GM19455 (cell line): ENCODE data around the gene PTPRN2.

Source experiments
- ATAC-seq: cut with Tn5 transposase; IDR thresholded peaks from one replicate; pipeline ENCODE4 v1.9.1; 2021; ENCODE audit not compliant: unreplicated experiment

The PTPRN2 gene

GRCh38 chr7:157721468-157722136, 866.0 kb downstream of the PTPRN2 start:
- no peak for ATAC-seq

DNA sequence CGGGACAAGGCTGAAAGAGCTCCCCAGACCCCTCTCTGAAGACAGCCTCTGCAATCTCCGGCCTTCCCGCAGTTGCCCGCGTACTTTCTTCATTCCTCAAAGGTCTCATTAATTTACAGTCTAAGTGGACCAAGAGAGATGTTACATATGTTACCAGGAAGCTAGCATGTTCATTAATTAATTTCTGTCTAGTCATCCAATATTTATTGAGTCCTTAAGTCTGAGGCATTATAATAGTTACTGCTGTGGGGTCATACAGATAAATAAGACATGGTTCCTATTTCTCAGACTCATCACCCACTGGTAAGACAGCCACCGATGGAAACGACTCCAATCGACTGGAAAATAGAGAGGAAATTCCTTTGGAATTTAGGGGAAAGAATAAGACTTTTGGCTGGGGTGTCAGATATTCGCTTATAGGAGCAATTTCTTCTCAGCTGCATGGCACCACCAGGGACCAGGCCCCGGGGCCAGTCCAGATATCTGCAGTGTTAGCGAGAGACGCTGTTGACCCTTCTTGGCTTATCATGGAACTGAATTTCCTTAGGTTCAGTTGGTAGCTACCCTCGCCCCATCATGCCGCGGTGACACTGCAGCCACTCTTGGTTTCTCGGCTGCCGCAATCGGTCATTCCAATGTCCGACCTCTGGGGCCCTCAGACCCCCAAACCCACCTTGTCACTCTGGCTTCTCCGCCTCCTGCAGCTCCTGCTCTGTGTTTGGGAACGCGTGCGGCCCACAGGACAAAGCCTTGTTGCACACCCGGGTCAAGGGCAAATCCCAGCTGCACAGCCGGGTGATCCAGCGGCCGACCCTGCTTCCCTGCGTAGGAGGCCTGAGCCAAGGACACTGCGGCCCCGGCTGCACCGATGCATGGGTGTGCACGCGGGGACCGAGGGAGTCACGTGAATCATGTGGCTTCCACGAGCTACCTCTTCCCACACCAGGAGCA, 867.6 kb downstream of the PTPRN2 start:
- ATAC-seq = no peak

- ATAC-seq = no peak
Measured at GRCh38 chr7:157719008-157719682, 868.5 kb downstream of the PTPRN2 start.

GRCh38 chr7:157718303-157719007, 869.2 kb downstream of the PTPRN2 start:
- ATAC-seq = no peak

DNA sequence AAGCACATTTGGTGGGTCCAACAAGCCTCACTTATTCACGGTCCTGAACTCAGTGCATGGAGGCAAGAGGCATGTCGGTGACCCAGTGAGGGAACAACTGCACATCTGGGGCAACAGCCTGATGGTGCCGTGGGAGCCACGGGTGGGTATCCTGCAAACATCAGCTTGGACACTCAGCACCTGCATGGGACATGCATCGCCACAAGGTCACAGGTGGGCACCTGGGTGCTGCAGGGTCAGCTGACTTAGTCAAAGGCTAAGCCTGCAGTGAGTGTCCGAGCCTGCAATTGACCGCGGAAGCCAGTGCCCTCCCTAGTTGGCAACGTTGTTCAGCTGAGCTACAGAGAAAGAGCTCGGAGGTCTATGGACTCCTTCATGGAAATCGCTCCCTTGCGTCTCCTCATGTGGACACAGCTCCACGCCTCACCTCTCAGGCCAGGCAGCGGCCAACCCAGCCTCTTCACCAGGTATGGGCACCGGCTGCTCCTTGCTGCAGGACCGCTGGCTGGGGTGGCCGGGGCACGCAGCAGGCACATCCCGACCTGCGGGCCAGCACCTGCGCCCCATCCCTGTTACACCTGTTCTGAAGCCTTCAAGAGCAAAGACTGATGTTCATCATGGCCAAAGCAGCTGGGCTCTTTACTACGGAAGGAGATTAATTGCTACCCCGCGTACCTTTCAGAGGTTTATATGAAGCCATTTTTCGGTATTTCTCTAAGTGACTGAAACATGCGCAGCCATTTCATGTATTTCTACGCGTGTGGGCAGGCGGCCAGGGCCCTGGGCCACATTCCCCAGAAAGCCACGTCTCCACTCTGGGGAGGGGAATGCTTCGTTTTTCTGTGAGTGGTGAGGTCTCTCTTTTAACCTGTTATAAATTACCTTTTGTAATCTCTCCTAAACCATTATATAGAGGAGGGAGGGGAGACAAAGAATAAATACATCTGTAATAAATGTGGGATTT, 870.1 kb downstream of the PTPRN2 start:
- no peak for ATAC-seq

- no peak for ATAC-seq
Measured at GRCh38 chr7:157715938-157716280, 871.7 kb downstream of the PTPRN2 start.

- no peak for ATAC-seq
Measured at GRCh38 chr7:157715071-157715937, 872.3 kb downstream of the PTPRN2 start.

- ATAC-seq = no peak
Measured at GRCh38 chr7:157714166-157715070, 873.2 kb downstream of the PTPRN2 start.

DNA sequence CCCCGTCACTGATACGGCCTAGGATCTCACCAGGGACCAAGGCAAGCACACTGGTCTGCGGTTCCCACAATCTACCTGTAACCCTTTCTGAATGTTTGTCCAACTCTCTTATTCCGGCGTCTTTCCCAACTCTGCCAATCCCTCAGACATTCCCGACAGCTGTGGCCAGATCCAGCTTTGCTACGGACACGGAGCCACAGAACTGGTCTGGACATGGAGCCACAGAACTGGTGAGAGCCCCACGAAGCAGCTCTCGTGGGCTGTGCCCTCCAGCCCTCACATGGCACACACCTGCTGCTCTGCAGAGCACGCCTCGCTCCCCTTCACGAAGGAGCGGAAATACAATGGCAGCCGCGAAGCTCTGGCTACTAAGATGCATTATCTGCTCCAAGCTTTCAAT, 874.0 kb downstream of the PTPRN2 start:
- ATAC-seq = no peak

- ATAC-seq = no peak
Measured at GRCh38 chr7:157712666-157713235, 874.9 kb downstream of the PTPRN2 start.

DNA sequence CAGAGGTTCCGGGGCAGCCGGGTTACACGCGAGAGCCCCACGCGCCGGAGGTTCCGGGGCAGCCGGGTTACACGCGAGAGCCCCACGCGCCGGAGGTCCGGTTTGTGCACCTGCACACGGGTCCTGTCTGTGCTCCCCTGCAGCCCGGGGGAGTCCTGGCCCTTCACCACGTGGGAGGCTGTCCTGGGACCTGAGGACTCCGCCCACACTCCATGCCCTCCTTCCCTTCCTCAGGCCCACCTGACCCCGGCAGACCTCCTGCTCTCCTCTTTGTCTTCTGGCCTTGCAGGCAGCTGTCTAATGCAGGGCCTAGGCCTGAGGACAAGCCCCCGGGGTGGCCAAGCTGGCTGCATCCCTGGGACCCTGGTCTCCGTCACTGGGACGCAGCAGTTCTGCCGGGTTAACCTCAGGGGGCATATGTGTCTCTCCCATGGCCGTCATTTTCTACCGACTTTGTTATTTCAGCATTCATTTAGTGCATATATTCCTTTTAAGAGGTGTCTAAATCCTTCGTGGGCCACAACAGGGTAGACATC, 876.2 kb downstream of the PTPRN2 start:
- no peak for ATAC-seq

DNA sequence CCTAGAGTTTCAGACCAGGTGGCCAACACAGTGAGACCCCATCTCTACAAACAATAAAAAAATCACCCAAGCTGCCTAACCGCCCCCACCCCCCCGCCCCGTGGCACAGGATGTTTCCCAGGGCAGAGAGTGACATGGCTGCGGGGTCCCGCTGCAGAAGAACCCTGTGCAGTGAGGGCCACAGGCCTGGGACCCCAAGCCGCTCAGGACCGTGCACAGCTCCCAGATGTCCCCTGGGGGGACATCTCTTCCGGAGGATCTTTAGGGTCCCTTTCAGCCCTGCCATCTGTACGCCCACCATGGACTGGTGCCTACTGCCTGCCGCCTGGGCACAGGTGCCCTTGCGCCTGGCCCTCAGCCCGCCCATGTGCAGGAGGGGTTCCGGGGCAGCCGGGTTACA, 877.2 kb downstream of the PTPRN2 start:
- no peak for ATAC-seq

GRCh38 chr7:157709531-157710251, 877.9 kb downstream of the PTPRN2 start:
- no peak for ATAC-seq

DNA sequence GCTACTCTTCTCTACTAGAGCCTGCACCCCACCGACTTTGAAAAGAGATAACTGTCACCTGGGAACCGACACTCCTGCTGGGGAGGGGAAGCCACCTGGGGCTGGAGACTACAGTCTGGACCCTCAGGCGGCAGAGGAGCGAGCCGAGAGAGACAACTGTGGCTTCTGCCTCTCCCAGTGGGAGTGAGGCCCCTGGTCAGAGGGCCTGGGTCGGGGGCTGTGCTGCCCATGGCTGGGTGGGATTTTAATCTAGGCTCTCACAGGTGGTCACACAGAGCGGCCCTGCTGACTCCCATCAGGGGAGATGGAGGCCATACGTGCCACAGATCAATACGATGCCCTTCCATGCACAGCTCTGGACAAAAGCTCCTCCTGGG, 878.7 kb downstream of the PTPRN2 start:
- ATAC-seq = no peak

DNA sequence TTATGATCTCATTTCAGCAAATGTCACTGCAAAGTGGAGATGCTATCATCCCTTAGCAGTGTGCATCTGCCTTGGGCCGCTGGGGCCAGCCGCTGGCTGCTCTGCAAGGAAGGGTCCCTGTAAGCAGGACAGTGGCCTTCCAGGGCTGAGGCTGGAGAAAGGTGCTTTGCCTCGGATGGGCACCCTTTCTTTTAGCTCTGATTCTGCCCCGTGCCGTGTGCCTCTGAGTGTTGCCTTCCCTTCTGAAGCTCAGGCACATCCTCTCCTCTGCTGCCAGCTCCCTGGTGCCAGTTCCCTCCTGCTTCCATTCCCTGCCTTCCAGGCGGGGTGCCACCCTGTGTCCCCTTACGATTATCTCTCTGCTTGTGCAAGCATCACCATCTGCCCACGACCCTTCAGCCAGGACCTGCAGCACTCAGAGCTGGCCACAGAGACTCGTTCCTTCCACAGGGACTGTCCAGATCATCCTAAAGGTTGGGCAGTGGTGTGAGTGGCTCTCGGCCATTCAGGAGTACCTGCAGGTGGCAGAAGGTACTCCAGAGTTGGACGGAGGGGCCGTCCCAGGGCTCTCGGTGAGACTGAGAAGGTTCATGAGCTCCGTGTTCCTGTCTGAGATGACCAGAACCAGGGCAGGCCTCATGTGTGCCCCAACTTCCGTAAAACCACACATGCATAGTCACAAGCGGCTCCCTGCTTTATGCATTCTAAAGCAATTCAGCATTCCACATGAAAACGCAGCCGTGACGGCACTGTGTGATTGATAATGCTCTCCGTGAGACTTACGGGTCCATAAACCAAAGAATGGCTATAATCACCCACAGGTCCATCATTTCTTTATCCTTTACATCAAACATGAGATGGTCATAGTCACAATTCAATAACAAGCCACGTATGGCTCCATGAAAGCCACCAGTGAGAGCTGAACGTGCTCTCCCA, 879.4 kb downstream of the PTPRN2 start:
- no peak for ATAC-seq

DNA sequence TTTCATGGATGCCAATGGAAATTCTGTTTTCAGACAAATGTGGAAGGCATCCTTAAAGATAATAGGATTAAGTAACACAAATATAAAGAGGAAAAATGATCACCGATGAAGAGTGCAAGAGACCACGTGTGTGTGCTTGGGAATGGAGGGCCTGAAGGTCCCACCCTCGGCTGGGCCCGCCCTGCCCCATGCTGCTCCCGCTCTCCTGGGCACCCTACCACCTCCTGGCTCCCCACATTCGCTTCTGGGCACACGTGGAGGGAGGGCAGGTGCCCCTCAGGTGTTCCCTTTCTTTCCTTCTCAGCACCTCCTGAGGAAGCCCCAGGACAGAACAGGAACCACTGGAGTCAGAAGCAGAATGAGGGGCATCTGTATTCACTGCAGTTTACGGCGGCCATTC, 883.3 kb downstream of the PTPRN2 start:
- ATAC-seq = no peak
